Measurements from ENCODE around the gene KIF11. TPM values are rescaled to one million over a fixed set of nuclear protein-coding genes. Genes with fewer than 3 reads are reported as not detected.

The KIF11 gene
- total and polyA plus RNA-seq, 2 donors (not counting 3 experiments of a cell fraction or from before 2014, with no cell fraction given), result 7.3 to 42.6 TPM

DNA sequence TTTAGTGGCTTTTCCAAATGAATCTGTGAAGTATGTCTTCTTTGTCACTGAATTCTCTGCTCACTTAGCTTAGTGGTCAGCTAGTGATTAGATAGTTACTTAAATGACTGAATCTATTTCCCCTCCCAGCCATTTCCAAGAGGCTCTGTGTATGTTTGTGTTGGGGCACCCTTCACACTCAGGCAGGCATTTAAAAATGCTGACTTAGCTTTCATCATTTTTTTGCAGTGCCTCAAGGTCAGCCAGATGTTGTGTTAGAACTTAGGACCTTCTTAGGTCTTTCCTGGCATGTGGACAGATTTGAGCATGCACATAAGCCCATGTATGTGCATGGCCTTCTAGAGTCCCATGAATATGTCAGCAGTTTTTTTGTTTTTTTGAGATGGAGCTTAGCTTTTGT, 71.4 kb downstream of the KIF11 start:
- Histone ChIP-seq H3K4me2 (ENCODE audit: insufficient read depth, low read length) (no peak overlapping the region), H3K4me3 (replicated peaks in 1 of 3; ENCODE audit: insufficient read depth in 1 of 3, low read depth in 1 of 3, low read length in 3 of 3) (no peak overlapping the region), H3K79me2 (ENCODE audit: control insufficient read depth, insufficient read depth, low read length) (no peaks in the 10 kb centered on the region), H3K9me3 (replicated peaks; ENCODE audit: control insufficient read depth, insufficient read depth, low read length) (no peaks in the 10 kb centered on the region), H3K27ac (ENCODE audit: insufficient read depth, low read depth, low read length) (no peak overlapping the region), H3K36me3 (ENCODE audit: control insufficient read depth in 2 of 2, extremely low read depth in 1 of 2, insufficient read depth in 2 of 2, low read length in 2 of 2) (no peaks in the 10 kb centered on the region), H2AFZ (ENCODE audit: low read depth, low read length) (no peak overlapping the region), H3K9ac (replicated peaks; ENCODE audit: extremely low read depth, insufficient read depth, low read length) (no peak overlapping the region), H3K9me1 (replicated peaks; ENCODE audit: control insufficient read depth, extremely low read depth, insufficient read depth, low read length) (no peaks in the 10 kb centered on the region), H3K4me1 (ENCODE audit: control insufficient read depth, extremely low read depth, insufficient read depth, low read length) (no peaks in the 10 kb centered on the region), H4K20me1 (replicated peaks; ENCODE audit: control insufficient read depth, extremely low read depth, insufficient read depth, low read length) (no peaks in the 10 kb centered on the region), H3K27me3 (ENCODE audit: control insufficient read depth in 2 of 2, insufficient read depth in 2 of 2, low read length in 2 of 2) (no peaks in the 10 kb centered on the region)
- dilution Hi-C loops (cut with MboI; ENCODE audit: extremely low pct_ligation_motif_present, low sequenced_read_pairs) (no loop called here), intact Hi-C loops (cut with micrococcal nuclease) (no loop called here)
- no peak for FAIRE-seq
- no peak for TF ChIP-seq POLR2AphosphoS5 (IDR thresholded peaks at IDR 0.05; ENCODE audit: insufficient read depth, low read depth, low read length)
- BruUV-seq (replicated peaks), result no TSS peak
- POLR2A ChIA-PET, result no interaction called here
- no peak for DNase-seq (ENCODE audit: low read depth, low spot score)
- CTCF ChIA-PET, result no interaction called here

- POLR2A ChIA-PET, result no interaction called here
- H3K27ac ChIP-seq (ENCODE audit: insufficient read depth, low read depth, low read length), result no peak overlapping the region
- CTCF ChIA-PET, result interaction anchor here (0.8 kb wide), 1 partner anchor 11 kb away, joined by 4 read pairs; no protein-coding TSS in a partner anchor
- no peak overlapping the region for H3K4me3 ChIP-seq (replicated peaks in 1 of 3; ENCODE audit: insufficient read depth in 1 of 3, low read depth in 1 of 3, low read length in 3 of 3)
- no peak for DNase-seq (ENCODE audit: low read depth, low spot score)
- no peaks in the 10 kb centered on the region for H3K27me3 ChIP-seq (ENCODE audit: control insufficient read depth in 2 of 2, insufficient read depth in 2 of 2, low read length in 2 of 2)
- no TSS peak for BruUV-seq (replicated peaks)
- H3K9ac ChIP-seq (replicated peaks; ENCODE audit: extremely low read depth, insufficient read depth, low read length), result no peak overlapping the region
- no peaks in the 10 kb centered on the region for H4K20me1 ChIP-seq (replicated peaks; ENCODE audit: control insufficient read depth, extremely low read depth, insufficient read depth, low read length)
- intact Hi-C loops (cut with micrococcal nuclease), result no loop called here
- H3K9me3 ChIP-seq (replicated peaks; ENCODE audit: control insufficient read depth, insufficient read depth, low read length), result no peaks in the 10 kb centered on the region
- dilution Hi-C loops (cut with MboI; ENCODE audit: extremely low pct_ligation_motif_present, low sequenced_read_pairs), result no loop called here
- H3K4me2 ChIP-seq (ENCODE audit: insufficient read depth, low read length), result no peak overlapping the region
- no peaks in the 10 kb centered on the region for H3K9me1 ChIP-seq (replicated peaks; ENCODE audit: control insufficient read depth, extremely low read depth, insufficient read depth, low read length)
- no peak overlapping the region for H2AFZ ChIP-seq (ENCODE audit: low read depth, low read length)
- H3K36me3 ChIP-seq (ENCODE audit: control insufficient read depth in 2 of 2, extremely low read depth in 1 of 2, insufficient read depth in 2 of 2, low read length in 2 of 2), result no peaks in the 10 kb centered on the region
- H3K4me1 ChIP-seq (ENCODE audit: control insufficient read depth, extremely low read depth, insufficient read depth, low read length), result no peaks in the 10 kb centered on the region
- FAIRE-seq, result no peak
- TF ChIP-seq, protein P1, sequence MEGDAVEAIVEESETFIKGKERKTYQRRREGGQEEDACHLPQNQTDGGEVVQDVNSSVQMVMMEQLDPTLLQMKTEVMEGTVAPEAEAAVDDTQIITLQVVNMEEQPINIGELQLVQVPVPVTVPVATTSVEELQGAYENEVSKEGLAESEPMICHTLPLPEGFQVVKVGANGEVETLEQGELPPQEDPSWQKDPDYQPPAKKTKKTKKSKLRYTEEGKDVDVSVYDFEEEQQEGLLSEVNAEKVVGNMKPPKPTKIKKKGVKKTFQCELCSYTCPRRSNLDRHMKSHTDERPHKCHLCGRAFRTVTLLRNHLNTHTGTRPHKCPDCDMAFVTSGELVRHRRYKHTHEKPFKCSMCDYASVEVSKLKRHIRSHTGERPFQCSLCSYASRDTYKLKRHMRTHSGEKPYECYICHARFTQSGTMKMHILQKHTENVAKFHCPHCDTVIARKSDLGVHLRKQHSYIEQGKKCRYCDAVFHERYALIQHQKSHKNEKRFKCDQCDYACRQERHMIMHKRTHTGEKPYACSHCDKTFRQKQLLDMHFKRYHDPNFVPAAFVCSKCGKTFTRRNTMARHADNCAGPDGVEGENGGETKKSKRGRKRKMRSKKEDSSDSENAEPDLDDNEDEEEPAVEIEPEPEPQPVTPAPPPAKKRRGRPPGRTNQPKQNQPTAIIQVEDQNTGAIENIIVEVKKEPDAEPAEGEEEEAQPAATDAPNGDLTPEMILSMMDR (IDR thresholded peaks at IDR 0.05; ENCODE audit: extremely low read depth in 1 of 2, insufficient read depth in 1 of 2, low read depth in 1 of 2, low read length in 2 of 2), result no peak
- TF ChIP-seq FOS (IDR thresholded peaks at IDR 0.05; ENCODE audit: borderline replicate concordance, insufficient read depth, low read length) (no peak), MYC (IDR thresholded peaks at IDR 0.05; ENCODE audit: low read depth, low read length) (no peak), POLR2AphosphoS5 (IDR thresholded peaks at IDR 0.05; ENCODE audit: insufficient read depth, low read depth, low read length) (no peak)
- TF ChIP-seq, protein P2, sequence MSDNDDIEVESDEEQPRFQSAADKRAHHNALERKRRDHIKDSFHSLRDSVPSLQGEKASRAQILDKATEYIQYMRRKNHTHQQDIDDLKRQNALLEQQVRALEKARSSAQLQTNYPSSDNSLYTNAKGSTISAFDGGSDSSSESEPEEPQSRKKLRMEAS (IDR thresholded peaks at IDR 0.05; ENCODE audit: insufficient read depth, insufficient read length), result no peak
- no peaks in the 10 kb centered on the region for H3K79me2 ChIP-seq (ENCODE audit: control insufficient read depth, insufficient read depth, low read length)
Measured at GRCh38 chr10:92667078-92667477, 74.1 kb downstream of the KIF11 start.

All from endothelial cell of umbilical vein (primary cell).